Activated CD4-positive, CD25-positive, alpha-beta regulatory T cell treated with anti-CD3 and anti-CD28 coated beads, Interleukin-2, amount 50 U/mL, for 72 hours (primary cell): ENCODE results near the gene STK38.
"Not testable (repeated sequence)": the region's sequence is repeated elsewhere in the genome, so short reads cannot be mapped to it uniquely, and the experiment has no call there.

ENCODE experiments used
- DNase-seq: peaks from one replicate; pipeline ENCODE4 v3.0.0; 2021

STK38 gene

DNA sequence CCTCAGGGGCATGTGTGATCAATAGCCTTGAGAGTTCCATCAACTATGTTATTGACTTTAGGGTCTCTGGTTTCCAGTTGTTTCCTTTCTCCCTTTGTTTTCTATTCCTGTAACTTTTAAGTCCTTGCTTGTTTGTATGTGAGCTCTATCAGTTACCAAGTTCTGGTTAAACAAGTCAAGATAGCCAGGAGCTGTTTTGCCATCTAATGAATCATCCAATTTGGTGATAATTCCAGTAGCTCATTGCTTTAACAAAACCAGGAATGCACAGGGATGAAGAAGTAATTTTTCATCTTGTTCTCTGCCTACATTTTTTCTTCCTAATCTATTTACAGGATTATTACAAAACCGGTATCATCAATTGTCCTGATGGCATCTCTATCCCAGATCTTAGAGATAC, 68.0 kb downstream of the STK38 start:
- no peak for DNase-seq

- no peak for DNase-seq
Measured at GRCh38 chr6:36478051-36478526, 69.2 kb downstream of the STK38 start.

DNA sequence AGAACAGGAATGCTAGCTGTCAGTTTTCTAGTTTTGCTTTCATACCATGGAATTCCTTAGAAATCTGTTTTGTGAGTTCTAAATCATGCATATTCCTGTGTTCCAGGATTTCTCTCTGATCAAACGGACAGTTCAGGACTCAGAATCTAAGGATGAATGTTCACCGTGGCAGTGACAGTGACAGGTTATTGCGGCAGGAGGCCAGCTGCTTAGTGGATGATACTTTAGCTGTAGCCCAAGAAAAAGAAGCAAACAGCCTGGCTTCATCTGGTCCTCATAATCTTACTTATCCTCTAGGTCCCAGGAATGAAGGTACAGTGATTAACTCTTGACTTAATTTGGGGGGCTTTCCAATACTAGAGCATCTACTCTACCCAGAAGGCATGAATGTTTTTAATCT, 77.3 kb downstream of the STK38 start:
- no peak for DNase-seq

DNA sequence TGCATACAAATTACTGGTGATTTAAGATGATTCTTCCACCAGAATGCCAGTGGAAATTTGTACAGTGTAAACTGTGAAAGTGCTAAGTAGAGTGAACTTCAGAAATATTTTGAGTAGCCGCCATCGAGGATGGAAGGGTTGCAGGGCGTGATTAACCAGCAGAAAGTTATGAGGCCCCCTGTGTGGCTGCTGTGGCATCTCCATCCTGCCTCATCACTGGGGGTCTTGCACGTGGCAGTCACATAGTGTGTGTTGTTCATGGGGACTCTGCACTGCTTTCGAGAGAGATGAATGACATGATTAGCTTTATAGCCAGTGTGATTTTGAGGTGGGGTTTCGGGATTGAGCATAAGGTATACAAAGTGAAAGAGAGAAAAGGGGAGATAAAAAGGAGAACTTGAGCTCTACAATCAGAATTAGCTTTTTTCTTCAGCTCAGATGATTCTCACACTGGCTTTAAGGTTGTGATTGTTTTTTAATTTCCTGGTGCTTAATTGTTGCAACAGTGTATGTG, 78.1 kb downstream of the STK38 start:
- DNase-seq = no peak

- no peak for DNase-seq
Measured at GRCh38 chr6:36467625-36468024, 79.7 kb downstream of the STK38 start.

DNA sequence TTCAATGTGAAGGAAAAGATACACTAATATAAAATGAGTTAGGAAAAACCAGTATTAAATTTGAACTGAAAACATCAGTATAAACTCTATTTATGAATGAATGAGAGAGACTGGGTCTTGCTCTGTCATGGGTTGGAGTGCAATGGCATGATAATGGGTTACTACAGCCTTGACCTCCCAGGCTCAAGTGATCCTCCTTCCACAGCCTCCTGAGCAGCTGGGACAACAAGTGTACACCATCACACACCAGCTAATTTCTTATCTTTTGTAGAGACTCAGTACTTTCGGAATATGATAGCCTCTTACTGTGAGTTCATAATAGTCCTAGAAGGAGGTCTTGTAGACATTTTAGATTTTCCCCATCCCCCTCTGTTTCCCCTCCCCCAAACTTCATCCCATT, 83.0 kb downstream of the STK38 start:
- DNase-seq = no peak

DNA sequence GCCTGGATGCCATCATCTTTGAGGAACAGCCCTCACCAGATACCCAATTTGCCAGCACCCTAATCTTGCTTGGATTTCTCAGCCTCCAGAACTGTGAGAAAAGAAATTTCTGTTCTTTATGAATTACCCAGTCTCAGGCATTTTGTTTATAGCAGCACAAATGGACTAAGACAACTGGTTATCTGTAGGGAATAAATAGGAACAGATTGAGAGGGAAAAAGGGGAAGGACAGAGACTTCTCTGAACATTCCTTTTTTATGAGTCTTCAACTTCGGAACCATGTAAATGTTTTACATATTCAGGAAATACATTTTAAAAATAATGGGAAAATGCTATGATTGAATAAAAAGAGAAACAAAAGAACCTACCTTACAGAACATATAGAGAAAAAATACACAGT, 83.6 kb downstream of the STK38 start:
- no peak for DNase-seq

DNA sequence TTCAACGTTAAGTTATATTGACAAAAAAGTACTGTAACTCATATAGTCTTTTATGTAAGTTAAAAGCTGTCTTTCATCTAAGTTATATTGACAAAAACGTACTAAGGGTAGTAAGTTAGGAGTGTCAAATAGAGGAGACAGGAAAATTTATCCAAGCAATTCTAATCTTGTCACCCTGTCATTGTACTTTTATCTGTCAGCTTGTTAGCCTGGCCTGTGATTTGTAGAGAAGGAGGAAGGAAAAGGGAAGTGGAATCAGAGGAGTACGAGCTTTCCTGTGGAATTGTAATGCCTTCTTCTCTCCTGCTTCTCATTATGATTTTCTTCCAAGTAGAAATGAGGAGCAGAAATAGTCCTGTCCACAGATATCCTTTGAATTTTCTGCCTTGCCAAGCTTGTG, 85.6 kb downstream of the STK38 start:
- no peak for DNase-seq

- DNase-seq = no peak
Measured at GRCh38 chr6:36460916-36461315, 86.4 kb downstream of the STK38 start.

- DNase-seq = no peak
Measured at GRCh38 chr6:36459501-36459900, 87.8 kb downstream of the STK38 start.

- no peak for DNase-seq
Measured at GRCh38 chr6:36455486-36456027, 91.7 kb downstream of the STK38 start.

- not testable (repeated sequence) for DNase-seq
Measured at GRCh38 chr6:36452897-36453296, 94.4 kb downstream of the STK38 start.

- not testable (repeated sequence) for DNase-seq
Measured at GRCh38 chr6:36449173-36449572, 98.1 kb downstream of the STK38 start.

DNA sequence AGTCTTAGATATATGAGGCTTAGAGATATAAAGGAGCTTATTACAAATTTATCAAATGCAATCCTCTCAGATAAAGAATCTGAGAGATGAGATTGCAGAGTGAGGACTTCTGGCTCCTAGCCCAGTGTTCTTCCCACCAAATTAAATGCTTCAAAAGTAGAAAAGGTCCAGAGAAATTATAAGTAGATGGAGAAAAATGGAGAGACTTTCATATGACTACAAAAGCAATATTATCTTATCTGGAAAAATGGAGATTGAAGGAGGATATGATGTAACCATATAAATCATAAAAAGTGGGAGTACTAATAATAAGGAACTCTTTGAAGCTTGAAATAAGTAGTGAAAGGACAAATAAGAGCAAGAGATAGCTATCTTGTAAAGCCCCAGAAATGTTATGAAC, 101.7 kb downstream of the STK38 start:
- no peak for DNase-seq

DNA sequence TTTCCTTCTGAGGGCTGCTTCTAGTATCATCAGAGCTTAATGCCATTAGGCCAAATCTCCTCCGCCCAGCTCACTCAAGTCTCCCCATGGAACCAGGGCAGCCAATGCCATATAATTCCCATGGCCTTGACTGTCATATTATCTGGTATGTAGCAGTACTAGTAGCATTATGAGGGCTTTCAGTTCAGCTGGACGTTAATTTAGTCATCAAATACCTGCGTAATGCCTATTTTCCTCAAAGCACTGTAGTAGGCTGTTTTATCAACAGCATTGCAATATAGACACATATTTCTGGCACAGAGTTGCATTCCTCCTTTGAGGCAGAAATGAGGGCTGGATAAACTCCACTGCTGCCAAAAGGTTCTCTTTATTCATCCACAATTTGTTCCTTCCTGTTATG, 102.8 kb downstream of the STK38 start:
- DNase-seq = no peak
